HepG2 (cell line): ENCODE data around the gene FIS1. TPM values are rescaled to one million over a fixed set of nuclear protein-coding genes. Genes with fewer than 3 reads are reported as not detected.

Experiments
- AHDC1 ChIP-seq: sonication (generic); formaldehyde crosslinking; IDR thresholded peaks from 2 replicates; pipeline ENCODE4 v1.5.1; 2020; ENCODE audit warnings: mild to moderate bottlenecking, missing genetic modification reagents, borderline replicate concordance
- GATAD1 ChIP-seq: IDR thresholded peaks from 2 replicates; pipeline ENCODE4 v1.6.1; 2016; ENCODE audit warnings: missing genetic modification reagents, missing compliant biosample characterization
- NFIB ChIP-seq: sonication (generic); formaldehyde crosslinking; IDR thresholded peaks from 2 replicates; pipeline ENCODE4 v1.9.0; 2021; ENCODE audit warnings: missing genetic modification reagents, mild to moderate bottlenecking, borderline replicate concordance
- PAXIP1 ChIP-seq: sonication (generic); formaldehyde crosslinking; conservative IDR thresholded peaks from 2 replicates; pipeline ENCODE4 v1.4.0; 2020; ENCODE audit warnings: mild to moderate bottlenecking, missing genetic modification reagents, moderate library complexity
- ZNF142 ChIP-seq: sonication (generic); formaldehyde crosslinking; IDR thresholded peaks from 2 replicates; pipeline ENCODE4 v1.4.0; 2020; ENCODE audit warnings: missing genetic modification reagents
- ZNF597 ChIP-seq: sonication (generic); formaldehyde crosslinking; IDR thresholded peaks from 2 replicates; pipeline ENCODE4 v1.5.0; 2020; ENCODE audit warnings: missing genetic modification reagents
- ZNF672 ChIP-seq: sonication (generic); formaldehyde crosslinking; IDR thresholded peaks from 2 replicates; pipeline ENCODE4 v1.8.1; 2022; ENCODE audit warnings: missing genetic modification reagents
- ZNF704 ChIP-seq: sonication (generic); formaldehyde crosslinking; IDR thresholded peaks from 2 replicates; pipeline ENCODE4 v1.8.1; 2023; ENCODE audit warnings: mild to moderate bottlenecking, inconsistent platforms, moderate library complexity, missing genetic modification reagents, borderline replicate concordance
- polyA plus RNA-seq, 8 experiments: library from polyadenylated mRNA; depleted of rRNA in 3 of 8; stranded (reverse) in 7 of 8; unstranded in 1 of 8; fragments of >200 nt; fragmentation: Illumina TruSeq in 4 of 8; extraction: Trizol in 4 of 8; gene quantifications; 2 replicates each; pipeline versions ENCODE4 v1.2.1 to v1.2.3, GENCODE V29; 2011 to 2016; ENCODE audit warnings: low read depth in 4 of 8, missing spikeins in 1 of 8, mixed read lengths in 1 of 8; ENCODE audit not compliant: insufficient read depth in 1 of 8
- total RNA-seq, 5 experiments: library from RNA; depleted of rRNA; stranded (reverse); fragments of >200 nt; fragmentation: Illumina TruSeq; extraction: Trizol; gene quantifications; 2 replicates each; pipeline ENCODE4 v1.2.3, GENCODE V29; 2016; ENCODE audit warnings: low read depth in 1 of 5
- TF ChIP-seq, protein P1 (sequence below): IDR thresholded peaks from 2 replicates; pipeline ENCODE4 v1.6.1; 2016

FIS1 gene
- total and polyA plus RNA-seq, 2 of the 13 experiments (the other 11 are each of a cell fraction or from before 2014, with no cell fraction given): 97.5 to 101 TPM

DNA sequence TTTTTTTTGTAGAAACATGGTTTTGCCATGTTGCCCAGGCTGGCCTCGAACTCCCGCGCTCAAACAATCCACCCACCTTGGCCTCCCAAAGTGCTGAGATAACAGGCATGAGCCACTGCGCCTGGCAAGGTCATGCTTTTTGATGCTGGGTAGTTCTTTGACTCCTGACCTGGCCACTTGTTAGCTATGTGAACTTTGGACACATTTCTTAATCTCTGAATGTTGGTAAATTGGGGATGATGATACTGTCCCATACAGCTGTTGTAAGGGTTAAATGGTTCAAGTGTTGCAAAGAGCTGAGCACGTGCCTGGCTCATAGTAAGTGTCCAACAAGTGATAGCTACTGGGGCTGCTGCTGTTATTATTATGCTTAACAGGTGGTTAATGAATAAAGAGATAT is 24.6 kb downstream of the FIS1 start (continued):
- TF ChIP-seq ZNF704 (CRISPR knock-in tag): no peak
- TF ChIP-seq GATAD1: no peak
- TF ChIP-seq, protein P1, sequence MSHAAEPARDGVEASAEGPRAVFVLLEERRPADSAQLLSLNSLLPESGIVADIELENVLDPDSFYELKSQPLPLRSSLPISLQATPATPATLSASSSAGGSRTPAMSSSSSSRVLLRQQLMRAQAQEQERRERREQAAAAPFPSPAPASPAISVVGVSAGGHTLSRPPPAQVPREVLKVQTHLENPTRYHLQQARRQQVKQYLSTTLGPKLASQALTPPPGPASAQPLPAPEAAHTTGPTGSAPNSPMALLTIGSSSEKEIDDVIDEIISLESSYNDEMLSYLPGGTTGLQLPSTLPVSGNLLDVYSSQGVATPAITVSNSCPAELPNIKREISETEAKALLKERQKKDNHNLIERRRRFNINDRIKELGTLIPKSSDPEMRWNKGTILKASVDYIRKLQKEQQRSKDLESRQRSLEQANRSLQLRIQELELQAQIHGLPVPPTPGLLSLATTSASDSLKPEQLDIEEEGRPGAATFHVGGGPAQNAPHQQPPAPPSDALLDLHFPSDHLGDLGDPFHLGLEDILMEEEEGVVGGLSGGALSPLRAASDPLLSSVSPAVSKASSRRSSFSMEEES (CRISPR knock-in tag): peak; percentile 29; the same call in 1 of the 2 replicates
- TF ChIP-seq ZNF597 (CRISPR knock-in tag): no peak
- no peak for TF ChIP-seq ZNF142
- TF ChIP-seq ZNF672 (CRISPR knock-in tag): no peak
- no peak for TF ChIP-seq NFIB (CRISPR knock-in tag)
- no peak for TF ChIP-seq AHDC1 (CRISPR knock-in tag)
- TF ChIP-seq PAXIP1: peak; percentile 49; the same call in 1 of the 2 replicates
